Activated naive CD4-positive, alpha-beta T cell (primary cell): ENCODE results near the gene NENF.
"Not testable (repeated sequence)": the region's sequence is repeated elsewhere in the genome, so short reads cannot be mapped to it uniquely, and the experiment has no call there.

Experiments
- DNase-seq, 4 experiments: peaks; one replicate each; lab custom pipeline; 2025; lab: John Stamatoyannopoulos, UW

The NENF gene

DNA sequence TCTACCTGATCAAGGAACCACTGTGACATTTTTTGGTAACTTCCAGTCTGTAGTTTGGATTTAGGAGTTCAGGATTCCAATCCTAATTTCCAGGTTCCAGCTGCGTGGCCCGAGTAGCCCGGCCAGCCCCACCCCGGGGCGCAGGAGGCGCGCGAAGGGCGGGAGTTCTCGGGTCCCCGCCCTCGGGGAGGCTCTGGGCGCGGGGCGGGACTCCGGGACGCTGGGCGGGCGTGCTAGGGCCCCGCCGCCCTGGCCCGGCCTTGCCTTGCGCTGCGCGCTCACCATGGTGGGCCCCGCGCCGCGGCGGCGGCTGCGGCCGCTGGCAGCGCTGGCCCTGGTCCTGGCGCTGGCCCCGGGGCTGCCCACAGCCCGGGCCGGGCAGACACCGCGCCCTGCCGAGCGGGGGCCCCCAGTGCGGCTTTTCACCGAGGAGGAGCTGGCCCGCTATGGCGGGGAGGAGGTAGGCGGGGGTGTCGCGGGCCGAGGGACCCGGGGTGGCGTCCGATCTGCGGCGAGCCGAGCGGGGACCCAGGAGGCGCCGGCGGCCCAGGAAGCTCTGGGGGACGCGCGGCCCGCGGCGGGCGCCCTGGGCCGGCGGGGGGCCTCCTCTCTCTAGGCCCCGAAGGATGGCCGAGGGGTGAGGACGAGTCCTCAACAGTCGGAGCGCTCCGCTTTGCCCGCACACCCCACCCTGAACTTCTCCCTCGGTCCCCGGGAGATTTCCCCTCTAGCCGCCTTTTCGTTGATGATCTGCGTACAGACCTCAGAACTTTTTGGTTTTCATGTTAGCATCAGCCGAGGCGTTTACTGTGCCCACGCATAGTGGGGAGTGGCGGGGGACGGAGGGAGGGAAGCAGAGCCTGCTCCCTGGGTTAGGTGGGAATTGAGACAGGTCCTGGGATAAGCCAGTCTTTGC, at the start of gene NENF:
TSS of gene NENF (plus strand) at position 260 of the 916 bp plus-strand sequence. CDS start at position 284, 24 bp downstream.
- peak in 3 of 4 experiments; percentile 47 to 74 (median 52) for DNase-seq

GRCh38 chr1:212386029-212386428, 46.7 kb upstream of the NENF start:
- no peak for DNase-seq

- DNase-seq, result no peak
Measured at GRCh38 chr1:212388985-212389716, 43.6 kb upstream of the NENF start.

DNA sequence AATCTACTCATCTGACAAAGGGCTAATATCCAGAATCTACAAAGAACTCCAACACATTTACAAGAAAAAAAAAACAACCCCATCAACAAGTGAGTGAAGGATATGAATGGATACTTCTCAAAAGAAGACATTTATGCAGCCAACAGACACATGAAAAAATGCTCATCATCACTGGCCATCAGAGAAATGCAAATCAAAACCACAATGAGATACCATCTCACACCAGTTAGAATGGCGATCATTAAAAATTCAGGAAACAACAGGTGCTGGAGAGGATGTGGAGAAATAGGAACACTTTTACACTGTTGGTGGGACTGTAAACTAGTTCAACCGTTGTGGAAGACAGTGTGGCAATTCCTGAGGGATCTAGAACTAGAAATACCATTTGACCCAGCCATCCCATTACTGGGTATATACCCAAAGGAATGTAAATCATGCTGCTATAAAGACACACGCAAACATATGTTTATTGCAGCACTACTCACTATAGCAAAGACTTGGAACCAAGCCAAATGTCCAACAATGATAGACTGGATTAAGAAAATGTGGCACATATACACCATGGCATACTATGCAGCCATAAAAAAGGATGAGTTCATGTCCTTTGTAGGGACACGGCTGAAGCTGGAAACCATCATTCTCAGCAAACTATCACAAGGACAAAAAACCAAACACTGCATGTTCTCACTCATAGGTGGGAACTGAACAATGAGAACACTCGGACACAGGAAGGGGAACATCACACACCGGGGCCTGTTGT, 36.9 kb upstream of the NENF start:
- not testable (repeated sequence) for DNase-seq

DNA sequence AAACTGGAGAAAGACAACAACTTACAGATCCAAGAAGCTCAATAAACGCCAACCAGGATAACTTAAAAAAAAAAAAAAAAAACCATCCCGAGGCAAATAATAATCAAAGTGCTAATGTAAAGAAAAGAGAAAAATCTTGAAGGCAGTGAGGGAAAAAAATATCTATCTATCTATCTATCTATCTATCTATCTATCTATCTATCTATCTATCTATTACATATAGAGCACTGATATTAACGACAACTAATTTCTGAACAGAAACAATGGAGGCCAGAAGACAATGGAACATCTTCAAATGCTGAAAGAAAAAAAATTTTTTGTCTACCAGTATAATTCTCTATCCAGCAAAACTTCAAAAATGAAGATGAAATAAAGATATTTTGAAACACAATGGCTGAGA, 36.1 kb upstream of the NENF start:
- no peak for DNase-seq

- DNase-seq, result no peak
Measured at GRCh38 chr1:212397171-212397570, 35.5 kb upstream of the NENF start.

GRCh38 chr1:212401042-212401441, 31.7 kb upstream of the NENF start:
- no peak for DNase-seq

- DNase-seq, result no peak
Measured at GRCh38 chr1:212401838-212402582, 30.7 kb upstream of the NENF start.

DNA sequence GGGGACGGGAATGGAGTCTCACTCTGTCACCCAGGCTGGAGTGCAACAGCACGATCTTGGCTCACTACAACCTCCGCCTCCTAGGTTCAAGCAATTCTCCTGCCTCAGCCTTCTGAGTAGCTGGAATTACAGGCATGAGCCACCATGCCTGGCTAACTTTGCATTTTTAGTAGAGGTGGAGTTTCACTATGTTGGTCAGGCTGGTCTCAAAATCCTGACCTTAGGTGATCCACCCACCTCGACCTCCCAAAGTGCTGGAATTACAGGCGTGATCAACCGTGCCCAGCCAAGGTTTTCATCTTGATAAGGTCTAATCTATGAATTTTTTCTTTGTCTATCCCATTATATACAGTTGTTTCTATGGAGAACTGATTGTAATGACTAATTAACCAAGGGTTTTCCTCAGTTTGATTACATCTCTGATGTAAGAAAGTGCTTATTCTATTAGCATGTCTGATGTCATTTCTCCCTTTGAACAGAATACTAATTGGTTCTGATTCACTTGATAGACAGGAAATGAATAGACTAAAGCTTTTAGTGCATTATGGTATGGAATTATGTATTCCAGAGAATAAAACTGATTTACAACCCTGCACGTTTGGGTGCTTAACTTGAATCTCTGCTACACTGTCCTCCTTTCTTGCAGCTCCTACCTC, 29.9 kb upstream of the NENF start:
- no peak for DNase-seq

GRCh38 chr1:212410231-212410820, 22.4 kb upstream of the NENF start:
- DNase-seq, result no peak

GRCh38 chr1:212412374-212412773, 20.3 kb upstream of the NENF start:
- DNase-seq, result no peak

GRCh38 chr1:212413902-212414327, 18.8 kb upstream of the NENF start:
- DNase-seq, result no peak

DNA sequence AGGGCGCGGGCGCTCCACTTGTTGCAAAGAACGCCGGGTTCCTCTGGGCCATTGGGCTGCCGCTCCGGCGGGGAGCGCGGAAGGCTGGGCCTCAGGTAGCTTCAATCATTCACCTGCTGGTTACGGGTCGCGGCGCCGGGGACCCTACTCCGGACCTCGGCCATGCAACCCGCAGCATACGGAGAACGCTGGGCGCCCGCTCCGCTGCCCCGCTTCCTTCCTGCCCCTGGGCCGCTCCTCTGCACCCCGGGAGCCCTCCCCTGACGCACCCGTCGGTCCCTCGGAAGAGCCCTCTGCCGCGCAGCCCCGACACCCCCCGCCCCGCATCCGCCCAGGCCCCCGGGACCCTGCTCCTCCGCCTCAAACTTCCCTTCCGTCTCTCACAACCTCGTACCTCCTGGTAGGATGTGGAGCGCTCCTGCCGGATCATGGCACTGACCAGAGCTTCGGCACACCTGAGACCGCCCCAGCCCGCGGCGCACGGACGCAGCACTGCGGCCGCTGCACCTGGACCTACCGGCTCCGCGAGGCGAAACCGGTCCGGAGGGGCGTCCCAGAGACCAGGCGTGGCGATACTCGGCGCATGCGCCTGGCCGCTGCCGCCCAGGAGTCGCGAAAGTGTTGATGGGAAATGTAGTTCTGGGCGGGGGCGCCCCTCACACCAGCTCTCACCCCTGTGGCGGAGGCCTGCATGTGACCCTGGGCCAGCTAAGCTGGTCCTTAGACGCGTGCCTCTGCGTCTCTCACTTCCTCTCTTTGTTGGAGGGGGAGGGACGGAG, 18.2 kb upstream of the NENF start, which contains the start of gene PACC1:
TSS of gene PACC1 (minus strand) at position 559 of the 779 bp plus-strand sequence. CDS start at position 430, 129 bp downstream.
- DNase-seq, result peak; percentile 58 to 75 (median 68)

- no peak for DNase-seq
Measured at GRCh38 chr1:212415107-212415841, 17.4 kb upstream of the NENF start.

DNA sequence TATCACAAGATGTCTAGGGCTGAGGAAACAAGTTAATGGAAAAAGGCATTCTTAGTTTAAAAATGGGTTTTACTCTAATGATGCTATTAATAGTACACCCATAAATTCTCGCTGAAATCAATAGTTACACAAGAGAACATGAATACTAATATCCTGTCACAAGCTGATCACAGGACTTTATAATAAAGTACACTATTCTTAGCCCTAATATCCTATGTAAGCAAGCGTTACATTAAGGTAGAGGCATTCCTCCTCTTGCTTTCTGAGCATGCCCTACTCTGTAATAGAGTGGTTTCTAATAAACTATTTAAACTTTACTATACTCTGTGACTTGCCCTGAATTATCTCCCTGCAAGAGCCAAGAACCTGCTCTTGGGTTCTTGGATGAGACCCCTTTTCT, 11.6 kb upstream of the NENF start:
- DNase-seq, result no peak

DNA sequence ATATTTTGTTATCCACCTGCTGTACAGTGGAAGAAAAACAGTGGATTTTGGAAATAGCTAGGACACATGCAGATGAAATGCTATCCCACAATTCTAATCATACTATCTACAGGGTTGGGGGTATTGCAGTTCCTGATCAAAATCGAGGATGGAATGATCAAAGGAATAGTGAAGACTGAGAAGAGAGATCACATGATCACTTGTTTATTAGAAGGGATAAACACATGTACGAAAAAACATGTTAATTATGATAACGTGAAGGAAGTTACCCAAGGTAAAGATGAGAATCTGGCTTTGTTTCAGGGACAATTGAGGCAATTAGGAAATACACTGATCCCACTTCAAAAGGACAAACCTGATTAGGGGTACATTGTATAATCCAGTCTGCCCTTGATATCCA, 8.8 kb upstream of the NENF start:
- no peak for DNase-seq

- DNase-seq, result no peak
Measured at GRCh38 chr1:212428496-212428895, 4.2 kb upstream of the NENF start.

DNA sequence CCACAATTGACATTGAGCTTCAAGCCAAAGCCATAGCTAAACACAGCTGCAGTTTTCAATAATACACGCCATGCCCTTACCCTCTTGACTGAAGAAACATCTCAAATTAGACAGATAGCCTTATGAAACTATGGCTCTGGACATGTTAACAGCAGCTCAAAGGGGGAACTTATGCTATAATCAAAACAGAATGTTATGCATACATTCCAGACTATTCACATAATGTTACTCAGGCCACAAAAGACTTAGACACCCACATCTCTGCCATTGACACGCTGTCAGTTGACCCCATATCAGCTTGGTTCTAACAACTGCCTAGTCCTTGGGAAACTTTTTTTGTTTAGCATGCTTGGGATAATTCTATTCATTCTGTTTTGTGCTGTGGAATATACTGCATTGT, 2.3 kb upstream of the NENF start:
- DNase-seq, result no peak

DNA sequence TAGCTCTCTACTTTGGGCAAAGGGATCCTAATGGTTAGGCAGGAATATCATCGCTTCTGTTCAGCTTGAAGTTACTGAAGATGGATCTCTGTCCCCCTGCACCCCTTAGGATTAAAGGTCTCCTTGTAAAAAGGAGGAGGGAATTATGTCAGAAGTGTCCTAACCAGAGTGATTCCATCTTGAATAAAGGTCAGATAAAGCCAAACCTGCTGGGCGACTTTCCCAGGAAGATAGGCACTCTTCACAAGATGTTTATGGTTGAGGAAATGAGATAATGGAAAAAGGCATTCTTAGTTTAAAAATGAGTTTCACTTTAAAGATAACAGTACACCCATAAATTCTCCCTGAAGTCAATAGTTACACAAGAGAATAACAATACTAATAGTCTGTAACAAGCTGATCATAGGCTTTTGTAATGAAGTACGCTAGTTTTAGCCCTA, 1.7 kb upstream of the NENF start:
- DNase-seq, result no peak
